ENCODE data around the gene EBF4. TPM values are rescaled to one million over a fixed set of nuclear protein-coding genes. Genes with fewer than 3 reads are reported as not detected.
"Not testable (repeated sequence)": the region's sequence is repeated elsewhere in the genome, so short reads cannot be mapped to it uniquely, and the experiment has no call there.

The EBF4 gene

GRCh38 chr20:2807929-2808328 lies 115.3 kb downstream of the EBF4 start:
- WGBS (ENCODE audit: extremely low coverage, insufficient coverage, low lambda C conversion rate), result no CpG with 5 or more reads among the region's 9 CpGs
- H3K4me2 ChIP-seq (ENCODE audit: low read length); H3K4me1 ChIP-seq (ENCODE audit: control insufficient read depth, low read depth, low read length); H4K5ac ChIP-seq (ENCODE audit: low read length); H3K56ac ChIP-seq (ENCODE audit: low read length); H3K4ac ChIP-seq (ENCODE audit: low read depth, low read length); H3K9ac ChIP-seq (ENCODE audit: low read length); H3K36me3 ChIP-seq (ENCODE audit: control insufficient read depth, insufficient read depth, low read length); H3K23ac ChIP-seq (ENCODE audit: low read length); DNase-seq; H3K79me1 ChIP-seq (ENCODE audit: low read length); H2AK5ac ChIP-seq (ENCODE audit: low read length); H2BK15ac ChIP-seq (replicated peaks; ENCODE audit: low read depth); H3K79me2 ChIP-seq (ENCODE audit: control insufficient read depth, insufficient read depth, low read length); H2BK120ac ChIP-seq (ENCODE audit: low read depth, low read length); H4K8ac ChIP-seq (ENCODE audit: low read depth, low read length); H2BK5ac ChIP-seq (ENCODE audit: low read length); H3K27ac ChIP-seq (ENCODE audit: low read depth, low read length); H3K18ac ChIP-seq (ENCODE audit: low read length); H3K4me3 ChIP-seq (ENCODE audit: low read length): not testable (repeated sequence)
- peaks cover 42% of the 10 kb centered on the region for H3K27me3 ChIP-seq (ENCODE audit: insufficient read depth, low read length, poor library complexity)

- no peak overlapping the region for H2AK5ac ChIP-seq (ENCODE audit: low read length)
- WGBS (ENCODE audit: extremely low coverage, insufficient coverage, low lambda C conversion rate), result no CpG with 5 or more reads among the region's 10 CpGs
Measured at GRCh38 chr20:2809690-2810089, 117.1 kb downstream of the EBF4 start.

More at GRCh38 chr20:2809690-2810089, 117.1 kb downstream of the EBF4 start:
- Histone ChIP-seq H3K4me1 (ENCODE audit: control insufficient read depth, low read depth, low read length) (no peaks in the 10 kb centered on the region), H3K18ac (ENCODE audit: low read length) (no peak overlapping the region), H2BK5ac (ENCODE audit: low read length) (no peak overlapping the region), H3K27ac (ENCODE audit: low read depth, low read length) (no peak overlapping the region), H3K4me2 (ENCODE audit: low read length) (no peak overlapping the region), H3K79me1 (ENCODE audit: low read length) (no peaks in the 10 kb centered on the region), H3K23ac (ENCODE audit: low read length) (no peak overlapping the region), H3K79me2 (ENCODE audit: control insufficient read depth, insufficient read depth, low read length) (no peaks in the 10 kb centered on the region), H2BK15ac (replicated peaks; ENCODE audit: low read depth) (no peak overlapping the region), H3K4ac (ENCODE audit: low read depth, low read length) (no peak overlapping the region), H3K36me3 (ENCODE audit: control insufficient read depth, insufficient read depth, low read length) (no peaks in the 10 kb centered on the region), H4K8ac (ENCODE audit: low read depth, low read length) (no peak overlapping the region), H3K9ac (ENCODE audit: low read length) (no peak overlapping the region), H3K56ac (ENCODE audit: low read length) (no peak overlapping the region), H3K4me3 (ENCODE audit: low read length) (no peak overlapping the region), H2BK120ac (ENCODE audit: low read depth, low read length) (no peak overlapping the region), H4K5ac (ENCODE audit: low read length) (no peak overlapping the region), H3K27me3 (ENCODE audit: insufficient read depth, low read length, poor library complexity) (peaks cover 29% of the 10 kb centered on the region)
- no peak for DNase-seq

Small RNA genes within 50 kb of the gene (small RNA-seq; reads per million reads assigned to genes)
- gene SNORA51 (ENCODE audit: insufficient read depth) (not detected), gene SNORD110 (ENCODE audit: insufficient read depth) (not detected), gene SNORD56 (ENCODE audit: insufficient read depth) (not detected), gene SNORD57 (ENCODE audit: insufficient read depth) (not detected), gene SNORD86 (ENCODE audit: insufficient read depth) (not detected)
